Liver (tissue), 9 donors: Measurements from ENCODE around the gene STX10. TPM values are rescaled to one million over a fixed set of nuclear protein-coding genes. Genes with fewer than 3 reads are reported as not detected.

ENCODE experiments used
- DNase-seq: peaks from one replicate; pipeline ENCODE4 v3.0.0-alpha.2; 2017; ENCODE audit warnings: low spot score
- H3K27ac ChIP-seq, 2 donors: one replicate each; pipeline ENCODE4 v1.7.0; 2013; ENCODE audit warnings: inconsistent platforms in 2 of 2, low read length in 2 of 2, control low read depth in 1 of 2, low read depth in 1 of 2, mild to moderate bottlenecking in 1 of 2
- H3K27me3 ChIP-seq, 4 donors: one replicate each; pipeline versions ENCODE4 v1.6.1 to v1.7.0; 2013; ENCODE audit warnings: low read length in 3 of 4, inconsistent platforms in 1 of 4, mild to moderate bottlenecking in 1 of 4, moderate library complexity in 1 of 4; ENCODE audit not compliant: control insufficient read depth in 4 of 4, insufficient read depth in 4 of 4
- H3K36me3 ChIP-seq, 4 donors: one replicate each; pipeline versions ENCODE4 v1.6.1 to v1.7.0; 2013; ENCODE audit warnings: low read length in 3 of 4, mild to moderate bottlenecking in 3 of 4, low read depth in 1 of 4, moderate library complexity in 1 of 4; ENCODE audit not compliant: control insufficient read depth in 4 of 4, insufficient read depth in 3 of 4
- H3K4me1 ChIP-seq, 4 donors: one replicate each; pipeline versions ENCODE4 v1.6.1 to v1.7.0; 2013; ENCODE audit warnings: low read length in 3 of 4, mild to moderate bottlenecking in 3 of 4, moderate library complexity in 1 of 4; ENCODE audit not compliant: control insufficient read depth in 4 of 4, insufficient read depth in 4 of 4
- H3K4me3 ChIP-seq, 3 donors: one replicate each; pipeline versions ENCODE4 v1.6.1 to v1.7.0; 2013; ENCODE audit warnings: low read length in 3 of 3, control low read depth in 1 of 3, low read depth in 1 of 3, mild to moderate bottlenecking in 1 of 3
- H3K9ac ChIP-seq, 2 donors: one replicate each; pipeline ENCODE4 v1.7.0; 2013; ENCODE audit warnings: low read length in 2 of 2, mild to moderate bottlenecking in 2 of 2, moderate library complexity in 2 of 2, control low read depth in 1 of 2, low read depth in 1 of 2
- H3K9me3 ChIP-seq, 4 donors: one replicate each; pipeline versions ENCODE4 v1.6.1 to v1.7.0; 2013; ENCODE audit warnings: low read length in 3 of 4; ENCODE audit not compliant: control insufficient read depth in 4 of 4
- EGR1 ChIP-seq, 2 donors: IDR thresholded peaks; 2 replicates each; pipeline ENCODE4 v1.6.1; 2016 to 2018; ENCODE audit warnings: antibody characterized with exemption in 2 of 2, low read depth in 2 of 2
- FOXA1 ChIP-seq: IDR thresholded peaks from 2 replicates; pipeline ENCODE4 v1.6.1; 2016; ENCODE audit warnings: antibody characterized with exemption
- FOXA2 ChIP-seq: IDR thresholded peaks from 2 replicates; pipeline ENCODE4 v1.6.1; 2016; ENCODE audit warnings: antibody characterized with exemption
- GABPA ChIP-seq, 2 donors: IDR thresholded peaks in 1 of 2; conservative IDR thresholded peaks in 1 of 2; 2 replicates each; pipeline ENCODE4 v1.6.1; 2016; ENCODE audit warnings: antibody characterized with exemption in 2 of 2, mild to moderate bottlenecking in 1 of 2, moderate library complexity in 1 of 2
- HNF4A ChIP-seq, 2 donors: conservative IDR thresholded peaks; 2 replicates each; pipeline ENCODE4 v1.6.1; 2016; ENCODE audit warnings: antibody characterized with exemption in 2 of 2, mild to moderate bottlenecking in 2 of 2
- HNF4G ChIP-seq: IDR thresholded peaks from 2 replicates; pipeline ENCODE4 v1.6.1; 2016; ENCODE audit warnings: antibody characterized with exemption
- JUND ChIP-seq, 2 donors: IDR thresholded peaks; 2 replicates each; pipeline ENCODE4 v1.6.1; 2016; ENCODE audit warnings: antibody characterized with exemption in 2 of 2
- NR2F2 ChIP-seq: IDR thresholded peaks from 2 replicates; pipeline ENCODE4 v1.6.1; 2016; ENCODE audit warnings: antibody characterized with exemption
- RAD21 ChIP-seq, 2 donors: IDR thresholded peaks; 2 replicates each; pipeline ENCODE4 v1.6.1; 2016; ENCODE audit warnings: antibody characterized with exemption in 2 of 2, mild to moderate bottlenecking in 2 of 2
- RXRA ChIP-seq, 2 donors: IDR thresholded peaks; 2 replicates each; pipeline ENCODE4 v1.6.1; 2017 to 2018; ENCODE audit warnings: antibody characterized with exemption in 2 of 2, mild to moderate bottlenecking in 1 of 2
- SP1 ChIP-seq: IDR thresholded peaks from 2 replicates; pipeline ENCODE4 v1.6.1; 2018; ENCODE audit warnings: antibody characterized with exemption, mild to moderate bottlenecking
- TAF1 ChIP-seq: conservative IDR thresholded peaks from 2 replicates; pipeline ENCODE4 v1.6.1; 2016; ENCODE audit warnings: antibody characterized with exemption, mild to moderate bottlenecking
- YY1 ChIP-seq: IDR thresholded peaks from 2 replicates; pipeline ENCODE4 v1.6.1; 2016; ENCODE audit warnings: antibody characterized with exemption, mild to moderate bottlenecking
- WGBS: extraction: QIAGEN DNeasy Blood & Tissue Kit; methylation state at CpG from one replicate; pipeline ENCODE4 v1.1.7; 2013; 5-methylcytosine and 5-hydroxymethylcytosine counted together
- polyA plus RNA-seq, 2 donors: library from polyadenylated mRNA; stranded (reverse) in 1 of 2; unstranded in 1 of 2; fragments of 200-250 nt in 1 of 2; fragments of >200 nt in 1 of 2; fragmentation: Nextera tagmentation in 1 of 2; extraction: Ambion mirVana in 1 of 2; gene quantifications; one replicate each; pipeline versions ENCODE4 v1.2.1 to v1.2.3, GENCODE V29; 2013 to 2015
- total RNA-seq, 2 donors: library from RNA; depleted of rRNA; stranded (reverse); fragments of >200 nt; gene quantifications; one replicate each; pipeline ENCODE4 v1.2.3, GENCODE V29; 2014
- TF ChIP-seq, protein P1 (sequence below): IDR thresholded peaks from 2 replicates; pipeline ENCODE4 v1.6.1; 2016; ENCODE audit warnings: antibody characterized with exemption
- TF ChIP-seq, protein P2 (sequence below): IDR thresholded peaks from 2 replicates; pipeline ENCODE4 v1.6.1; 2016; ENCODE audit warnings: antibody characterized with exemption
- TF ChIP-seq, protein P3 (sequence below): IDR thresholded peaks from 2 replicates; pipeline ENCODE4 v1.6.1; 2016; ENCODE audit warnings: antibody characterized with exemption
- TF ChIP-seq, protein P4 (sequence below): fragments of 150-350 bp; IDR thresholded peaks from 2 replicates; pipeline ENCODE4 v1.5.1; 2017; ENCODE audit warnings: improper control_type of control experiment, low read depth, low read length; ENCODE audit not compliant: missing input control
- TF ChIP-seq, protein P5 (sequence below): IDR thresholded peaks from 2 replicates; pipeline ENCODE4 v1.6.1; 2016; ENCODE audit warnings: antibody characterized with exemption, mild to moderate bottlenecking
- donor health status: healthy.
- donor health status: healthy.
- donor health status: healthy.
- donor health status: healthy.
- donor health status: healthy.

Gene STX10
- total and polyA plus RNA-seq, 4 donors: 15.7 to 32.7 (median 21.2) TPM

DNA sequence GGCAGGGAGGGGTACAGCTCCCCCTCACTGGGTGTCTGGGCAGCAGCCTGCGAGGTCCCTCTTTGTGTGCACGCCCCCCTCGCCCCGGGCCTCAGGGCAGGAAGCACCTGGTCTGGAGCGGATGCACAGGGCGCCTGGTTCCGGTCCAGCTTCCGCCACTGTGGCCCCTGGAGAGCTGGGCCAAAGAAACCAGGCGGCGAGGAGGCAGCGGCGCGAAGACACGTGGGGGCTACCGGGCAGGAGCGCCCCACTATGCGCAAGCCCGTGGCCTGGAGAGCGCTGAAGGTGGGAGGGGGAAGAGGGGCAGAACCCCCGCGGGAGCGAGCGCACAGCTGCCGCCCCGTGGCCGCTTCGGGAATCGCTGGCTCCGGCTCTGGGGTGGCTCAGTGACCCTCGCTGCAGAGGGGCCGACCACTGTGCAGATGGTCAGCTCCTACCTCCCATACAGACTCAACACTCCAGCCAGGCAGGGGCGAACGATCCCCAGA, 45.8 kb downstream of the STX10 start:
- TF ChIP-seq RAD21 (IDR thresholded peaks at IDR 0.05): peak in 1 of 2 donors; percentile 53
- TF ChIP-seq, protein P1, sequence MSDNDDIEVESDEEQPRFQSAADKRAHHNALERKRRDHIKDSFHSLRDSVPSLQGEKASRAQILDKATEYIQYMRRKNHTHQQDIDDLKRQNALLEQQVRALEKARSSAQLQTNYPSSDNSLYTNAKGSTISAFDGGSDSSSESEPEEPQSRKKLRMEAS: no peak
- TF ChIP-seq JUND (IDR thresholded peaks at IDR 0.05): no peak
- no peak for TF ChIP-seq TAF1
- peak; percentile 96 for TF ChIP-seq NR2F2
- TF ChIP-seq FOXA2: no peak
- TF ChIP-seq, protein P2, sequence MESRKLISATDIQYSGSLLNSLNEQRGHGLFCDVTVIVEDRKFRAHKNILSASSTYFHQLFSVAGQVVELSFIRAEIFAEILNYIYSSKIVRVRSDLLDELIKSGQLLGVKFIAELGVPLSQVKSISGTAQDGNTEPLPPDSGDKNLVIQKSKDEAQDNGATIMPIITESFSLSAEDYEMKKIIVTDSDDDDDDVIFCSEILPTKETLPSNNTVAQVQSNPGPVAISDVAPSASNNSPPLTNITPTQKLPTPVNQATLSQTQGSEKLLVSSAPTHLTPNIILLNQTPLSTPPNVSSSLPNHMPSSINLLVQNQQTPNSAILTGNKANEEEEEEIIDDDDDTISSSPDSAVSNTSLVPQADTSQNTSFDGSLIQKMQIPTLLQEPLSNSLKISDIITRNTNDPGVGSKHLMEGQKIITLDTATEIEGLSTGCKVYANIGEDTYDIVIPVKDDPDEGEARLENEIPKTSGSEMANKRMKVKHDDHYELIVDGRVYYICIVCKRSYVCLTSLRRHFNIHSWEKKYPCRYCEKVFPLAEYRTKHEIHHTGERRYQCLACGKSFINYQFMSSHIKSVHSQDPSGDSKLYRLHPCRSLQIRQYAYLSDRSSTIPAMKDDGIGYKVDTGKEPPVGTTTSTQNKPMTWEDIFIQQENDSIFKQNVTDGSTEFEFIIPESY: no peak
- TF ChIP-seq, protein P3, sequence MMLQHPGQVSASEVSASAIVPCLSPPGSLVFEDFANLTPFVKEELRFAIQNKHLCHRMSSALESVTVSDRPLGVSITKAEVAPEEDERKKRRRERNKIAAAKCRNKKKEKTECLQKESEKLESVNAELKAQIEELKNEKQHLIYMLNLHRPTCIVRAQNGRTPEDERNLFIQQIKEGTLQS: no peak
- no peak for TF ChIP-seq RXRA (IDR thresholded peaks at IDR 0.05)
- TF ChIP-seq FOXA1: no peak
- no peak for TF ChIP-seq EGR1 (IDR thresholded peaks at IDR 0.05; ENCODE audit: low read depth in 2 of 2)
- TF ChIP-seq GABPA (IDR thresholded peaks at IDR 0.05 in 1 of 2, conservative IDR thresholded peaks at IDR 0.05 in 1 of 2): no peak
- TF ChIP-seq, protein P4, sequence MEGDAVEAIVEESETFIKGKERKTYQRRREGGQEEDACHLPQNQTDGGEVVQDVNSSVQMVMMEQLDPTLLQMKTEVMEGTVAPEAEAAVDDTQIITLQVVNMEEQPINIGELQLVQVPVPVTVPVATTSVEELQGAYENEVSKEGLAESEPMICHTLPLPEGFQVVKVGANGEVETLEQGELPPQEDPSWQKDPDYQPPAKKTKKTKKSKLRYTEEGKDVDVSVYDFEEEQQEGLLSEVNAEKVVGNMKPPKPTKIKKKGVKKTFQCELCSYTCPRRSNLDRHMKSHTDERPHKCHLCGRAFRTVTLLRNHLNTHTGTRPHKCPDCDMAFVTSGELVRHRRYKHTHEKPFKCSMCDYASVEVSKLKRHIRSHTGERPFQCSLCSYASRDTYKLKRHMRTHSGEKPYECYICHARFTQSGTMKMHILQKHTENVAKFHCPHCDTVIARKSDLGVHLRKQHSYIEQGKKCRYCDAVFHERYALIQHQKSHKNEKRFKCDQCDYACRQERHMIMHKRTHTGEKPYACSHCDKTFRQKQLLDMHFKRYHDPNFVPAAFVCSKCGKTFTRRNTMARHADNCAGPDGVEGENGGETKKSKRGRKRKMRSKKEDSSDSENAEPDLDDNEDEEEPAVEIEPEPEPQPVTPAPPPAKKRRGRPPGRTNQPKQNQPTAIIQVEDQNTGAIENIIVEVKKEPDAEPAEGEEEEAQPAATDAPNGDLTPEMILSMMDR: peak; percentile 43
- TF ChIP-seq YY1: no peak
- TF ChIP-seq, protein P5, sequence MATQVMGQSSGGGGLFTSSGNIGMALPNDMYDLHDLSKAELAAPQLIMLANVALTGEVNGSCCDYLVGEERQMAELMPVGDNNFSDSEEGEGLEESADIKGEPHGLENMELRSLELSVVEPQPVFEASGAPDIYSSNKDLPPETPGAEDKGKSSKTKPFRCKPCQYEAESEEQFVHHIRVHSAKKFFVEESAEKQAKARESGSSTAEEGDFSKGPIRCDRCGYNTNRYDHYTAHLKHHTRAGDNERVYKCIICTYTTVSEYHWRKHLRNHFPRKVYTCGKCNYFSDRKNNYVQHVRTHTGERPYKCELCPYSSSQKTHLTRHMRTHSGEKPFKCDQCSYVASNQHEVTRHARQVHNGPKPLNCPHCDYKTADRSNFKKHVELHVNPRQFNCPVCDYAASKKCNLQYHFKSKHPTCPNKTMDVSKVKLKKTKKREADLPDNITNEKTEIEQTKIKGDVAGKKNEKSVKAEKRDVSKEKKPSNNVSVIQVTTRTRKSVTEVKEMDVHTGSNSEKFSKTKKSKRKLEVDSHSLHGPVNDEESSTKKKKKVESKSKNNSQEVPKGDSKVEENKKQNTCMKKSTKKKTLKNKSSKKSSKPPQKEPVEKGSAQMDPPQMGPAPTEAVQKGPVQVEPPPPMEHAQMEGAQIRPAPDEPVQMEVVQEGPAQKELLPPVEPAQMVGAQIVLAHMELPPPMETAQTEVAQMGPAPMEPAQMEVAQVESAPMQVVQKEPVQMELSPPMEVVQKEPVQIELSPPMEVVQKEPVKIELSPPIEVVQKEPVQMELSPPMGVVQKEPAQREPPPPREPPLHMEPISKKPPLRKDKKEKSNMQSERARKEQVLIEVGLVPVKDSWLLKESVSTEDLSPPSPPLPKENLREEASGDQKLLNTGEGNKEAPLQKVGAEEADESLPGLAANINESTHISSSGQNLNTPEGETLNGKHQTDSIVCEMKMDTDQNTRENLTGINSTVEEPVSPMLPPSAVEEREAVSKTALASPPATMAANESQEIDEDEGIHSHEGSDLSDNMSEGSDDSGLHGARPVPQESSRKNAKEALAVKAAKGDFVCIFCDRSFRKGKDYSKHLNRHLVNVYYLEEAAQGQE: no peak
- TF ChIP-seq HNF4G: no peak
- no peak for TF ChIP-seq HNF4A (conservative IDR thresholded peaks at IDR 0.05)
- TF ChIP-seq SP1: no peak
- no peaks in the 10 kb centered on the region for H3K9me3 ChIP-seq
- WGBS: 65% methylated on average over 33 of the region's 33 CpGs

More for the DNA sequence above, 45.8 kb downstream of the STX10 start:
- peak; percentile 84 for DNase-seq
- Histone ChIP-seq H3K4me3 (no peak overlapping the region), H3K9ac (no peak overlapping the region), H3K36me3 (peaks cover 0 to 5% (median 2%) of the 10 kb centered on the region in 4 donors), H3K27me3 (no peaks in the 10 kb centered on the region), H3K27ac (peak overlapping the region; percentile 59), H3K4me1 (peaks cover 5 to 18% (median 7%) of the 10 kb centered on the region in 4 donors)
